IMR-90 (cell line): ENCODE results near the gene TBC1D30. TPM values are rescaled to one million over a fixed set of nuclear protein-coding genes. Genes with fewer than 3 reads are reported as not detected.

ENCODE experiments used
- ATAC-seq: fragments of 200-7000 bp; cut with Tn5 transposase; 2 replicates; pipeline ENCODE4 v1.9.1; 2020; ENCODE audit warnings: low read depth, mild to moderate bottlenecking, moderate library complexity
- BruUV-seq: library from RNA; stranded (reverse); fragments of 400-500 nt; replicated peaks from 2 replicates; lab custom pipeline; 2021; lab: Mats Ljungman, UMichigan
- CTCF ChIA-PET: fragments of 300-600 bp; formaldehyde crosslinking; extraction: SDS; loops from one replicate; lab custom pipeline; 2021; ENCODE audit warnings: antibody characterized with exemption; lab: Yijun Ruan, JAX
- POLR2A ChIA-PET: fragments of 300-600 bp; sonication (Branson Sonifier 250); formaldehyde crosslinking; loops from one replicate; lab custom pipeline; 2022; ENCODE audit warnings: antibody characterized with exemption; ENCODE audit not compliant: unreplicated experiment; lab: Charles Lee
- DNase-seq: peaks from one replicate; pipeline ENCODE4 v3.0.0; 2013
- H2AFZ ChIP-seq: replicated peaks from 2 replicates; pipeline ENCODE3; 2013; ENCODE audit warnings: low read length, mild to moderate bottlenecking; ENCODE audit not compliant: poor library complexity
- H2AK5ac ChIP-seq: 2 replicates; pipeline ENCODE4 v1.6.1; 2013; ENCODE audit warnings: low read depth, low read length, inconsistent platforms
- H2AK9ac ChIP-seq: replicated peaks from 2 replicates; pipeline ENCODE3; 2013; ENCODE audit warnings: mild to moderate bottlenecking, low read depth, low read length, moderate library complexity; ENCODE audit not compliant: poor library complexity
- H2BK120ac ChIP-seq: 2 replicates; pipeline ENCODE4 v1.6.1; 2013; ENCODE audit warnings: low read depth, low read length, inconsistent platforms
- H2BK15ac ChIP-seq: 3 replicates; pipeline ENCODE4 v1.6.1; 2013; ENCODE audit warnings: low read depth, low read length, inconsistent platforms
- H2BK20ac ChIP-seq: 2 replicates; pipeline ENCODE4 v1.6.1; 2013; ENCODE audit warnings: low read depth, mild to moderate bottlenecking, inconsistent platforms, low read length, moderate library complexity
- H2BK5ac ChIP-seq: 2 replicates; pipeline ENCODE4 v1.6.1; 2013; ENCODE audit warnings: mild to moderate bottlenecking, low read depth, low read length, inconsistent platforms; ENCODE audit not compliant: poor library complexity, severe bottlenecking
- H3K14ac ChIP-seq: replicated peaks from 2 replicates; pipeline ENCODE4 v1.6.1; 2013; ENCODE audit warnings: low read depth, low read length, inconsistent platforms
- H3K18ac ChIP-seq: 2 replicates; pipeline ENCODE4 v1.6.1; 2013; ENCODE audit warnings: low read depth, low read length, control low read depth
- H3K23ac ChIP-seq: 2 replicates; pipeline ENCODE4 v1.6.1; 2013; ENCODE audit warnings: low read depth, low read length, inconsistent platforms
- H3K27ac ChIP-seq: 2 replicates; pipeline ENCODE4 v1.5.1; 2013; ENCODE audit warnings: mild to moderate bottlenecking, control low read depth, low read length; ENCODE audit not compliant: insufficient read depth
- H3K27me3 ChIP-seq: 2 replicates; pipeline ENCODE4 v1.6.1; 2013; ENCODE audit warnings: low read length; ENCODE audit not compliant: control insufficient read depth, insufficient read depth
- H3K36me3 ChIP-seq: 2 replicates; pipeline ENCODE4 v1.6.1; 2013; ENCODE audit warnings: low read length, mixed read lengths; ENCODE audit not compliant: control insufficient read depth, insufficient read depth
- H3K4ac ChIP-seq: 2 replicates; pipeline ENCODE4 v1.6.1; 2013; ENCODE audit warnings: low read depth, low read length, inconsistent platforms
- H3K4me1 ChIP-seq: 2 replicates; pipeline ENCODE4 v1.6.1; 2013; ENCODE audit warnings: low read length, mixed read lengths; ENCODE audit not compliant: control insufficient read depth, insufficient read depth
- H3K4me2 ChIP-seq: 2 replicates; pipeline ENCODE4 v1.6.1; 2013; ENCODE audit warnings: low read depth, mild to moderate bottlenecking, control low read depth, low read length, moderate library complexity
- H3K4me3 ChIP-seq: 2 replicates; pipeline ENCODE4 v1.5.1; 2013; ENCODE audit warnings: low read depth, mild to moderate bottlenecking, control low read depth, low read length, moderate library complexity; ENCODE audit not compliant: insufficient read depth
- H3K56ac ChIP-seq: 2 replicates; pipeline ENCODE4 v1.6.1; 2013; ENCODE audit warnings: low read length, inconsistent platforms; ENCODE audit not compliant: insufficient read depth; ENCODE audit errors: extremely low read depth
- H3K79me1 ChIP-seq, 2 experiments: 2 replicates each; pipeline ENCODE4 v1.6.1; 2013; ENCODE audit warnings: low read length in 2 of 2, inconsistent platforms in 1 of 2, low read depth in 1 of 2
- H3K9ac ChIP-seq: 2 replicates; pipeline ENCODE4 v1.6.1; 2013; ENCODE audit warnings: low read depth, low read length, control low read depth
- H3K9me1 ChIP-seq: 2 replicates; pipeline ENCODE4 v1.6.1; 2013; ENCODE audit warnings: low read length, inconsistent platforms; ENCODE audit not compliant: insufficient read depth
- H3K9me3 ChIP-seq: 2 replicates; pipeline ENCODE4 v1.6.1; 2013; ENCODE audit warnings: low read length; ENCODE audit not compliant: control insufficient read depth, insufficient read depth
- H4K20me1 ChIP-seq: 2 replicates; pipeline ENCODE4 v1.6.1; 2013; ENCODE audit warnings: low read length, inconsistent platforms; ENCODE audit not compliant: insufficient read depth
- H4K5ac ChIP-seq: 2 replicates; pipeline ENCODE4 v1.6.1; 2013; ENCODE audit warnings: mild to moderate bottlenecking, low read depth, low read length, control low read depth
- H4K8ac ChIP-seq, 2 experiments: 2 replicates each; pipeline ENCODE4 v1.6.1; 2013; ENCODE audit warnings: low read depth in 2 of 2, low read length in 2 of 2, control low read depth in 1 of 2, inconsistent platforms in 1 of 2
- H4K91ac ChIP-seq: 2 replicates; pipeline ENCODE4 v1.6.1; 2013; ENCODE audit warnings: low read depth, low read length, inconsistent platforms; ENCODE audit not compliant: insufficient read depth
- BHLHE40 ChIP-seq: fragments of 150-350 bp; IDR thresholded peaks from 2 replicates; pipeline ENCODE4 v1.6.1; 2016; ENCODE audit warnings: mild to moderate bottlenecking, low read depth, low read length
- MAZ ChIP-seq: IDR thresholded peaks from 2 replicates; pipeline ENCODE4 v1.6.1; 2012; ENCODE audit warnings: low read depth, mild to moderate bottlenecking, low read length, improper control_type of control experiment, moderate library complexity, borderline replicate concordance
- POLR2A ChIP-seq: IDR thresholded peaks from 2 replicates; pipeline ENCODE4 v1.6.1; 2012; ENCODE audit warnings: mild to moderate bottlenecking, low read depth, low read length
- RAD21 ChIP-seq: IDR thresholded peaks from 2 replicates; pipeline ENCODE4 v1.6.1; 2012; ENCODE audit warnings: low read length, improper control_type of control experiment
- RFX5 ChIP-seq: IDR thresholded peaks from 2 replicates; pipeline ENCODE4 v1.8.0; 2012; ENCODE audit warnings: low read depth, mild to moderate bottlenecking, low read length, moderate library complexity
- SMC3 ChIP-seq: fragments of 150-350 bp; IDR thresholded peaks from 2 replicates; pipeline ENCODE4 v1.6.1; 2016; ENCODE audit warnings: low read depth, mild to moderate bottlenecking, antibody characterized with exemption, low read length, moderate library complexity
- WGBS, 2 experiments: methylation state at CpG; one replicate each; pipeline versions ENCODE4 v1.1.5 to v1.1.7; 2013; ENCODE audit warnings: missing lambda C conversion rate in 2 of 2; ENCODE audit not compliant: insufficient read length in 1 of 2; ENCODE audit errors: extremely low coverage in 2 of 2; 5-methylcytosine and 5-hydroxymethylcytosine counted together
- dilution Hi-C: fragments of 300-500 bp; cut with HindIII; formaldehyde crosslinking; loops from one replicate; pipeline ENCODE4 v1.14.3; 2018; ENCODE audit warnings: low sequenced_read_pairs; ENCODE audit not compliant: unreplicated experiment
- in situ Hi-C: fragments of 300-500 bp; cut with MboI; formaldehyde crosslinking; loops from 3 replicates; pipeline ENCODE4 v1.14.3; 2019; ENCODE audit warnings: low sequenced_read_pairs, inconsistent platforms, mixed read lengths
- intact Hi-C: fragments of 100-400 bp; cut with micrococcal nuclease; formaldehyde crosslinking; loops from 2 replicates; pipeline ENCODE4 v1.10.0; 2022
- polyA plus RNA-seq, 3 experiments: library from polyadenylated mRNA; depleted of rRNA; stranded (reverse); fragments of >200 nt; gene quantifications; 2 replicates each; pipeline ENCODE4 v1.2.3, GENCODE V29; 2012; ENCODE audit warnings: low replicate concordance in 1 of 3
- total RNA-seq: library from RNA; depleted of rRNA; stranded (reverse); fragments of >200 nt; gene quantifications from 2 replicates; pipeline ENCODE4 v1.2.3, GENCODE V29; 2012
- TF ChIP-seq, protein P1 (sequence below): fragments of 150-350 bp; IDR thresholded peaks from 2 replicates; pipeline ENCODE4 v1.6.1; 2016; ENCODE audit warnings: low read depth, mild to moderate bottlenecking, low read length, moderate library complexity, borderline replicate concordance

Gene TBC1D30
- total and polyA plus RNA-seq, 2 of the 4 experiments (the other 2 are of a cell fraction) = 0.18 to 0.24 TPM

DNA sequence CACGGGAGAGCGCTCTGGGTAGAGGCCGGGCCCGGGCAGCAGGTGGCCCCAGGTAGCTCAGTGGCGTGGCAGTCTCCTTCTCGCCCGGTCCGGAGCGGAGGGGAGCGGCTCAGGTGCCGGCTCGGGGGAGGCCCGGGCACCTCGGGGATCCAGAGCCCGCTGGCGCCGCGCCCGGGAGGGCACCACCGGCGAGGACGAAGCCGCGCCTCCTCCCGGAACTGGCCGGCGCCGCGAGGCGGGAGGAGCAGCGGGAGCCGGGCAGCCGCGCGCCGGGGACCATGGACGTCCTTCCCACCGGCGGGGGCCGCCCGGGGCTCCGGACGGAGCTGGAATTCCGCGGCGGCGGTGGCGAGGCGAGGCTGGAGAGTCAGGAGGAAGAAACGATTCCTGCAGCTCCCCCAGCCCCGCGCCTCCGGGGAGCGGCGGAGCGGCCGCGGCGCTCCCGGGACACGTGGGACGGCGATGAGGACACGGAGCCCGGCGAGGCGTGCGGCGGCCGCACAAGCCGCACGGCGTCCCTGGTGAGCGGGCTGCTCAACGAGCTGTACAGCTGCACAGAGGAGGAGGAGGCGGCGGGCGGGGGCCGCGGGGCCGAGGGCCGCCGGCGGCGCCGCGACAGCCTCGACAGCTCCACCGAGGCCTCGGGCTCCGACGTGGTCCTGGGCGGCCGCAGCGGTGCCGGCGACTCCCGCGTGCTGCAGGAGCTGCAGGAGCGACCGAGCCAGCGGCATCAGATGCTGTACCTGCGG, 43.7 kb upstream of the TBC1D30 start (continued):
- no peak for TF ChIP-seq MAZ

DNA sequence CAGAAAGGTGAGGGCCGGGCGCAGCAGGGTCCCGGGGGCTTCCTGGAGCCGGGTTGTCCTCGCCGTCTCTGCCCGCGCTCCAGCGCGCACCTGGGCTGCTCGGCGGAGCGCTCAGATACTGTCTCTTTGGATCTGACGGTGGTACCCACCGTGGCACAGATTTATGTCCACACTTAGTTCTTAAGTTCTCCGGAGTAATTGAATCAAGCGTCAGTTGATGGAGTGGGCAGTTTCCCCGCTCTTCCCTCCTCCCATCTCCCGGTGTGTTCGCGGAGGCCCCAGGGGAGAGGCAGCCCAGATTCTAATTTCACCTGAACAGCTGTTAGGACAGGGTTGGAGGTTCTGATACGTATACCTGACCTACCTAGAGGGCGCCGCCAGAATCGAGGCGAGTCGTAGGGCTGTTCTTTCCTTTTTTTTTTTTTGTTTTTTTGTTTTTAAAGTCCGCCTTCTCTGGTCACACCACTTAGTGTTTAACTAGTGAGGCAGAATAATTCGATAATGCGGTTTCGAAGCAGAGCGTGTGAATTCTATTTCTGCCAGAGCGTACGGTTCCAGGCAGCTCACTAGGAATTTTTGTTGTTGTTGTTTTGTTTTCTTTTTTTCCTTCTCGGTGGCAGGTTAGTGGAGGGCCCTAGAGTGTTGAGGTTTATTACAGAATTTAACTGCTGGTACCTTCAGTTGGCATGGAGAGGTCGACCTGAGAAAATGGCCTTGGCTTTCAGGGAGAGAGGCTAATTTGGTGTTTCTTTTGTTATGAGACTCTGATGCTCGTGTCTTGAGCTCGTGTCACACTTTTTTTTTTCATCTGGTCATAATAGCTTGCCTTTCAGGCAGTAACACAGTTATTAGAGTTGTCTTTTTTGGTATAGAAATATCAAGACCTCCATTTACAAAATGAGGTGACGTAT, 42.9 kb upstream of the TBC1D30 start:
- BruUV-seq = no TSS peak
- POLR2A ChIA-PET = no interaction called here
- dilution Hi-C loops (no loop called here), intact Hi-C loops (no loop called here), in situ Hi-C loops (no loop called here)
- Histone ChIP-seq H2BK15ac (no peak overlapping the region), H3K27me3 (peaks cover 51% of the 10 kb centered on the region), H2AFZ (peak overlapping the region; percentile 79), H3K79me1 (no peaks in the 10 kb centered on the region), H3K18ac (no peak overlapping the region), H3K56ac (no peak overlapping the region; the same call in 1 of the 2 replicates), H2AK5ac (no peak overlapping the region), H4K91ac (no peak overlapping the region), H3K27ac (no peak overlapping the region), H3K36me3 (no peaks in the 10 kb centered on the region), H2BK20ac (no peak overlapping the region), H2BK120ac (no peak overlapping the region), H3K4me3 (peak overlapping the region; percentile 37; the same call in 1 of the 2 replicates), H2AK9ac (no peak overlapping the region), H4K8ac (no peak overlapping the region), H3K9me1 (no peaks in the 10 kb centered on the region), H3K14ac (no peak overlapping the region), H3K4me2 (no peak overlapping the region), H3K9ac (no peak overlapping the region), H3K23ac (no peak overlapping the region), H4K5ac (no peak overlapping the region), H3K4me1 (peaks cover 2% of the 10 kb centered on the region; the same call in 1 of the 2 replicates), H3K9me3 (peaks cover 13% of the 10 kb centered on the region), H2BK5ac (no peak overlapping the region), H3K4ac (no peak overlapping the region), H4K20me1 (no peaks in the 10 kb centered on the region)
- no peak for ATAC-seq
- CTCF ChIA-PET = no interaction called here
- 17% methylated on average over 1 of the region's 39 CpGs; no CpG with 5 or more reads in 1 of the 2 experiments for WGBS, 2 experiments
- TF ChIP-seq MAZ (no peak), RFX5 (no peak), BHLHE40 (no peak), SMC3 (no peak), POLR2A (no peak), RAD21 (no peak)
- TF ChIP-seq, protein P1, sequence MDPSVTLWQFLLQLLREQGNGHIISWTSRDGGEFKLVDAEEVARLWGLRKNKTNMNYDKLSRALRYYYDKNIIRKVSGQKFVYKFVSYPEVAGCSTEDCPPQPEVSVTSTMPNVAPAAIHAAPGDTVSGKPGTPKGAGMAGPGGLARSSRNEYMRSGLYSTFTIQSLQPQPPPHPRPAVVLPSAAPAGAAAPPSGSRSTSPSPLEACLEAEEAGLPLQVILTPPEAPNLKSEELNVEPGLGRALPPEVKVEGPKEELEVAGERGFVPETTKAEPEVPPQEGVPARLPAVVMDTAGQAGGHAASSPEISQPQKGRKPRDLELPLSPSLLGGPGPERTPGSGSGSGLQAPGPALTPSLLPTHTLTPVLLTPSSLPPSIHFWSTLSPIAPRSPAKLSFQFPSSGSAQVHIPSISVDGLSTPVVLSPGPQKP = no peak
- no peak for DNase-seq
